Measurements from ENCODE around the gene CACNA1C. TPM values are rescaled to one million over a fixed set of nuclear protein-coding genes. Genes with fewer than 3 reads are reported as not detected.

The CACNA1C gene
- total RNA-seq, 4 donors from 2014 or later, result 1.4 to 3.7 (median 2.2) TPM

GRCh38 chr12:2640709-2641108 lies 587.9 kb downstream of the CACNA1C start:
- peak in 1 of 2 donors; percentile 76 for DNase-seq (ENCODE audit: low spot score in 2 of 2)
- Histone ChIP-seq H3K27ac (no peak overlapping the region), H3K4me3 (no peak overlapping the region), H3K9me3 (no peaks in the 10 kb centered on the region), H3K27me3 (no peaks in the 10 kb centered on the region), H3K4me1 (peaks cover 19% of the 10 kb centered on the region), H3K36me3 (no peaks in the 10 kb centered on the region)
- TF ChIP-seq POLR2A (IDR thresholded peaks at IDR 0.05), result no peak
- TF ChIP-seq, protein P1, sequence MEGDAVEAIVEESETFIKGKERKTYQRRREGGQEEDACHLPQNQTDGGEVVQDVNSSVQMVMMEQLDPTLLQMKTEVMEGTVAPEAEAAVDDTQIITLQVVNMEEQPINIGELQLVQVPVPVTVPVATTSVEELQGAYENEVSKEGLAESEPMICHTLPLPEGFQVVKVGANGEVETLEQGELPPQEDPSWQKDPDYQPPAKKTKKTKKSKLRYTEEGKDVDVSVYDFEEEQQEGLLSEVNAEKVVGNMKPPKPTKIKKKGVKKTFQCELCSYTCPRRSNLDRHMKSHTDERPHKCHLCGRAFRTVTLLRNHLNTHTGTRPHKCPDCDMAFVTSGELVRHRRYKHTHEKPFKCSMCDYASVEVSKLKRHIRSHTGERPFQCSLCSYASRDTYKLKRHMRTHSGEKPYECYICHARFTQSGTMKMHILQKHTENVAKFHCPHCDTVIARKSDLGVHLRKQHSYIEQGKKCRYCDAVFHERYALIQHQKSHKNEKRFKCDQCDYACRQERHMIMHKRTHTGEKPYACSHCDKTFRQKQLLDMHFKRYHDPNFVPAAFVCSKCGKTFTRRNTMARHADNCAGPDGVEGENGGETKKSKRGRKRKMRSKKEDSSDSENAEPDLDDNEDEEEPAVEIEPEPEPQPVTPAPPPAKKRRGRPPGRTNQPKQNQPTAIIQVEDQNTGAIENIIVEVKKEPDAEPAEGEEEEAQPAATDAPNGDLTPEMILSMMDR (IDR thresholded peaks at IDR 0.05), result no peak
- no peak for TF ChIP-seq EP300 (IDR thresholded peaks at IDR 0.05)
- no peak for TF ChIP-seq POLR2AphosphoS5 (IDR thresholded peaks at IDR 0.05)
- 33% methylated on average over 3 of the region's 6 CpGs for WGBS

DNA sequence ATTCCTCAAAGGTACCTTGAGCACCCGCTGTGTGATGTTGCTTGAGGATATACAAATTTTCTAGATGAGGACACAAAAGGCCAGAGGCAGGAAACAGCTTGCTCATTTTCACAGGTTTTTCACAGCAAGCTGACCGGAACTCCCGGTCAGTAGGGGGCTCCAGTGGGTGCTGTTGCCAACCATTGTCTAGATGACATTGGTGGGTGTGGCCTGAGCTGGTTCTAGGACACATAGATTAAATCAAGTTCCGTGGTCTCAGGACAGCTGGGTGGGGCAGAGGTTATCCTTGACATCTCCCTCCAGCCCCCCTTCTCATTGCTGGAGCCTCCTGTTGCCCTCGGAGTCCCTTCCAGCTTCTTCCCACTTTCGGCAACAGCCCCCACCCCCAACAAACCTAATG lies 588.4 kb downstream of the CACNA1C start:
- no peak for TF ChIP-seq POLR2AphosphoS5 (IDR thresholded peaks at IDR 0.05)
- TF ChIP-seq, protein P1 (IDR thresholded peaks at IDR 0.05), result no peak
- no peak for TF ChIP-seq POLR2A (IDR thresholded peaks at IDR 0.05)
- Histone ChIP-seq H3K27ac (no peak overlapping the region), H3K4me1 (peaks cover 19% of the 10 kb centered on the region), H3K9me3 (no peaks in the 10 kb centered on the region), H3K27me3 (no peaks in the 10 kb centered on the region), H3K36me3 (no peaks in the 10 kb centered on the region), H3K4me3 (no peak overlapping the region)
- no peak for DNase-seq (ENCODE audit: low spot score in 2 of 2)
- WGBS, result 75% methylated on average over 6 of the region's 6 CpGs

- Histone ChIP-seq H3K27me3 (no peaks in the 10 kb centered on the region), H3K4me3 (no peak overlapping the region), H3K36me3 (no peaks in the 10 kb centered on the region), H3K4me1 (peaks cover 19% of the 10 kb centered on the region), H3K9me3 (no peaks in the 10 kb centered on the region), H3K27ac (no peak overlapping the region)
- no peak for DNase-seq (ENCODE audit: low spot score in 2 of 2)
- TF ChIP-seq, protein P1 (IDR thresholded peaks at IDR 0.05), result no peak
- TF ChIP-seq POLR2A (IDR thresholded peaks at IDR 0.05), result no peak
- TF ChIP-seq POLR2AphosphoS5 (IDR thresholded peaks at IDR 0.05), result no peak
- no peak for TF ChIP-seq EP300 (IDR thresholded peaks at IDR 0.05)
- 81% methylated on average over 6 of the region's 6 CpGs for WGBS
These were observed 589.0 kb downstream of the CACNA1C start for GRCh38 chr12:2641761-2642160.

- no peak overlapping the region for H3K4me3 ChIP-seq
- 72% methylated on average over 10 of the region's 10 CpGs for WGBS
- no peaks in the 10 kb centered on the region for H3K27me3 ChIP-seq
- no peak for DNase-seq (ENCODE audit: low spot score in 2 of 2)
- H3K4me1 ChIP-seq, result peaks cover 19% of the 10 kb centered on the region
- TF ChIP-seq EP300 (IDR thresholded peaks at IDR 0.05) (no peak), POLR2A (IDR thresholded peaks at IDR 0.05) (no peak), POLR2AphosphoS5 (IDR thresholded peaks at IDR 0.05) (no peak)
- TF ChIP-seq, protein P1 (IDR thresholded peaks at IDR 0.05), result no peak
- H3K36me3 ChIP-seq, result no peaks in the 10 kb centered on the region
- H3K9me3 ChIP-seq, result no peaks in the 10 kb centered on the region
- H3K27ac ChIP-seq, result no peak overlapping the region
These were observed 589.5 kb downstream of the CACNA1C start for GRCh38 chr12:2642176-2642892.

- TF ChIP-seq, protein P1 (IDR thresholded peaks at IDR 0.05), result no peak
- TF ChIP-seq POLR2A (IDR thresholded peaks at IDR 0.05) (no peak), POLR2AphosphoS5 (IDR thresholded peaks at IDR 0.05) (no peak), EP300 (IDR thresholded peaks at IDR 0.05) (no peak)
- Histone ChIP-seq H3K27me3 (no peaks in the 10 kb centered on the region), H3K4me3 (no peak overlapping the region), H3K4me1 (peaks cover 19% of the 10 kb centered on the region), H3K36me3 (no peaks in the 10 kb centered on the region), H3K27ac (no peak overlapping the region), H3K9me3 (no peaks in the 10 kb centered on the region)
- WGBS, result 84% methylated on average over 7 of the region's 7 CpGs
- DNase-seq (ENCODE audit: low spot score in 2 of 2), result no peak
These were observed 590.2 kb downstream of the CACNA1C start for GRCh38 chr12:2642896-2643425.

Measured in suprapubic skin (tissue), 4 donors.